ENCODE results near the gene PDE7B.
"Not testable (repeated sequence)": the region's sequence is repeated elsewhere in the genome, so short reads cannot be mapped to it uniquely, and the experiment has no call there.

Gene PDE7B

DNA sequence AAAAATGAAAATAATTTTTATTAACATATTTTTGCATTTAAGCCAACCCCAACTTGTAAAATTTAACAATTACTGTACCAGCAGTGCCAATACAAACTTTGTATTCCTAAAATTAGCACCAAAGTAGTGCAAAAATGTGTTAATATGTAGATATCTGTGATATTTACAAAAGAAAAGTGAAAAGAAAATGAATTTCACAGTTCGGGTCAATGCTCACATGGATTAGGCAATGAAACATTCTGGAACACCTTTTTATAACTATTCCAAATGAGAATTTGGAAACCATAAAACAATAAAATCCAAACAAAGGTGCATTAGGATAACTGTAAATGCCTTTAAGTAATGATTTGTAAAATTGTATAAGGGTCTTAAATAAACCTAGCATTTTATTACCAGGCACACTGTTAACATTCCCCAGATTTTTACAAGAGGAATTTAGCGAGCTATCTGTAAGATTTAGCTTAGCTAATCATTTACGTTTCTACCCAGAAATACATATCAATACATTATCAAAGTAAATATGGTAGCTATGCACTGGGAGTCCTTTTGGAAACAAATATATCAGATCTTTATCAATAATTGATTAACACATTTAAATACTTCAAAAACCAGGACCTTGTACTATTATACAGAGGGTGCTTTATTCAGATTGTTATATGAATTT is 286.4 kb downstream of the PDE7B start:
- in situ Hi-C loops (cut with HindIII; ENCODE audit: low sequenced_read_pairs): no loop called here

DNA sequence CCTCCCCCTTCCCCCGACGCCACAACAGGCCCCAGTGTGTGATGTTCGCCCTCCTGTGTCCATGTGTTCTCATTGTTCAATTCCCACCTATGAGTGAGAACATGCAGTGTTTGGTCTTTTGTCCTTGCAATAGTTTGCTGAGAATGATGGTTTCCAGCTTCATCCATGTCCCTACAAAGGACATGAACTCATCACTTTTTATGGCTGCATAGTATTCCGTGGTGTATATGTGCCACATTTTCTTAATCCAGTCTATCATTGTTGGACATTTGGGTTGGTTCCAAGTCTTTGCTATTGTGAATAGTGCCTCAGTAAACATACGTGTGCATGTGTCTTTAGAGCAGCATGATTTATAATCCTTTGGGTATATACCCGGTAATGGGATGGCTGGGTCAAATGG is 287.6 kb downstream of the PDE7B start:
- in situ Hi-C loops (cut with HindIII; ENCODE audit: low sequenced_read_pairs): not testable (repeated sequence)

DNA sequence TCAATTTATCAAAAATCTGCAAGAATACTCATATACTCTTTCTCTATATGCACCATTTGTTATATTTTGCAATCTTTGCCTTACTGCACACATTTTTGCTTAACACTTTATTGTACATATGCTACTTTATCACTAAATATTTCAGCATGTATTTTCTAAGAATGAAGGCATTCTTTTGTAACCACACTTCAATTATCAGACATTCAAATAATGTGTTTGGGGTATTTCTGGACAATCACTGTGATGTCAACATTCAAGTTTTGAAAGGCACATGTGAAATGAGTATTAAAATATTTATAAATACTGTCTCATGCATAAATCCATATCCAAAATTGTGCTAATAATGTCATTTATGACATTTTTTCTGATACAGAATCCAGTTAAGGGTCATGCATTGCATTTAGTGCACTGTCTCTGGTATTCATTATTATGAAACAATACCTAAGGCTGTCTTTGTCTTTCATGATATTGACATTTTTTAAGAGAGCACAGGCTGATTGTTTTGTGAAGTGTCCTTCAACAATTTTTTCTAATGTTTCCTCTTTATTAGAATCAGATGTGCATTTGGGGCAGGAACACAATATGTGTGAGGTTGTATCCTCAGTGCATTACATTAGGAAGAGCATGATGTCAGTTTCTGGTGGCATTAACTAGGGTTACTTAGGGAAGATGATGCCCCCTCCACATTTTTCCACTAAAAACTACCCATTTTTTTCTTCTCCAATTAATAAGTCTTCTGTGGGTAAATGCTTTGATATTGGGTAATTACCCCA is 292.9 kb downstream of the PDE7B start:
- in situ Hi-C loops (cut with HindIII; ENCODE audit: low sequenced_read_pairs): loop anchor here (5.0 kb wide), 1 partner anchor 82 kb away; no protein-coding TSS in a partner anchor

DNA sequence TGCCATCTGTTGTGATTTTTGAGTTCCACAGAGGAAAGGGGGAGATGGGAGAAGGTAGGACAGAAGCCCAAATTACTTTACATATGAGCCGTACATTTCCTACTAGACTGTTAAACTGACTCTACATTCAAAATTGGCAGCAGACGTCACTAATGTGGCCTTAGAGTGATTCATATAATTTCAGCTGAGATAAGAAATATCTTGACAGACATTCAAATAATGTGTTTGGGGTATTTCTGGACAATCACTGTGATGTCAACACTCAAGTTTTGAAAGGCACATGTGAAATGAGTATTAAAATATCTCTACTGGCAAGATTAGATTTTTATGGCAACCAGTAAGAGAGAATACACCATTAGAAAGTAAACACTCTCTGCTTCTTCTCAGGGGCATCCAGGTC is 294.6 kb downstream of the PDE7B start:
- in situ Hi-C loops (cut with HindIII; ENCODE audit: low sequenced_read_pairs): loop anchor here (5.0 kb wide), 1 partner anchor 84 kb away; no protein-coding TSS in a partner anchor

DNA sequence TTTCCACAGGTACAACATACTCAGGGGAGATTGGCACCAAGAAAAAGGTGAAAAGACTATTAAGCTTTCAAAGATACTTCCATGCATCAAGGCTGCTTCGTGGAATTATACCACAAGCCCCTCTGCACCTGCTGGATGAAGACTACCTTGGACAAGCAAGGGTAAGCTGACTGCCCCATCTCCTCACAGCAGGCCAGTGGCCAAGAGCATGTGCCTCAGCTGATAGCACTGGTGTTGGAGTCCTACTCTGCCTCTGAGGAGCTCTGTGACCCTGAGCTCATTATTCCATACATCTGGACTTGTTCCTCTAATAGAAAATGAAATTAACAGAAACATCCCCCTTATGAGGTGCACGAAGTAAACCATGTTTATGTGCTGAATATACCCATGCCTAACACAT is 295.8 kb downstream of the PDE7B start:
- in situ Hi-C loops (cut with HindIII; ENCODE audit: low sequenced_read_pairs): loop anchor here (5.0 kb wide), 1 partner anchor 85 kb away; no protein-coding TSS in a partner anchor

DNA sequence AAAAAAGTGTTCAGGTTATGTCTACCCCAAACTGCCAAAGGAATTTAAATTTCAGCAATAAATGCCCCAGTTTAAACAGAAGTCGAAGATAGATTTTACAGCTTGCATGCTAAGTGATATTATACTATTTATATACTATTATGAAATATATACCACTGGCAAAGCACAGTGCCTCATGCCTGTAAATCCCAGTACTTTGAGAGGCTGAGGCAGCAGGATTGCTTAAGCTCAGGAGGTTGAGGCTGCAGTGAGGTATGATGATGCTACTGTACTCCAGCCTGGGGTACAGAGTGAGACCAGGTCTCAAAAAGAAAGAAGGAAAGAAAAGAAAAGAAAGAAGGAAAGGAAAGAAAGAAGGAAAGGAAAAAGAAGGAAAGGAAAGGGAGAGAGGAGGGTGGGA is 296.6 kb downstream of the PDE7B start:
- in situ Hi-C loops (cut with HindIII; ENCODE audit: low sequenced_read_pairs): loop anchor here (5.0 kb wide), 1 partner anchor 86 kb away; no protein-coding TSS in a partner anchor

DNA sequence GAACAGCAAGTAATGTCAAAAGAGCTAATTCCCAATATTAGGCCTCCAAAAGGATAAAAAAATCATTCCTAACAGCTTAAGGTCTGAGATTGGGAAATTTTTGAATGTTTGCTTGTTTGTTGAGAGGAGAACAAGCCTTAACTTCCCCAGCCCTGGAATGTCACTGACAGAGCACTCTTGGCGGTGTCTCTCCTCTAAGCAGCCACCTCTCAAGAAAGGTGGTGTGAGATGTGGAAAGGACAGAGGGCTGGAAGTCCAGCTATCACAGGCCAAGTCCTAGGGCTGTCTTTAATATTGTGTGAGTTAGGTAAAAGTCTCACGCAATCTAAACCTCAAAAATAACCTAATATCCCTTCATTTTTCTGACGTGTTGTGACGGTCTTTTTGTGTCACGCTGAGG is 297.0 kb downstream of the PDE7B start:
- in situ Hi-C loops (cut with HindIII; ENCODE audit: low sequenced_read_pairs): loop anchor here (5.0 kb wide), 1 partner anchor 86 kb away; no protein-coding TSS in a partner anchor

DNA sequence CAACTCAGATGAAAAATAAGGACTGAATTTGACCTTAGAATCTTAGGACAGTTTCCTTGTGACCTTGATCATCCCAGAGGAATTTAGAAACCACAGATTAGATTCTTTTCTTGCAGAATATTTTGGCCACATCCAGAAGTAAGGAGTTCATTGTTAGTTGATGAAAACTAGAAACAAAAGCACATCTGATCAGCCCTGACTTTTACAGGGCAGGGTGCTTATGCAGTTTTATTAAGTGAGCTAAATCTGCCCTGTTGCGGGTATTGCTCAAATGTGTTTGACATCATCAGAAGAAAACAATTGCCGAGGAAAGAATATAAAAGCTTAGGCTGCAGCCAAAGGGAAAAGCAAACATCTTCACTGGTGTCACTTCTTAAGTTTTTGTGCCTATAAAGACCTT is 297.8 kb downstream of the PDE7B start:
- in situ Hi-C loops (cut with HindIII; ENCODE audit: low sequenced_read_pairs): loop anchor here (5.0 kb wide), 1 partner anchor 87 kb away; no protein-coding TSS in a partner anchor

DNA sequence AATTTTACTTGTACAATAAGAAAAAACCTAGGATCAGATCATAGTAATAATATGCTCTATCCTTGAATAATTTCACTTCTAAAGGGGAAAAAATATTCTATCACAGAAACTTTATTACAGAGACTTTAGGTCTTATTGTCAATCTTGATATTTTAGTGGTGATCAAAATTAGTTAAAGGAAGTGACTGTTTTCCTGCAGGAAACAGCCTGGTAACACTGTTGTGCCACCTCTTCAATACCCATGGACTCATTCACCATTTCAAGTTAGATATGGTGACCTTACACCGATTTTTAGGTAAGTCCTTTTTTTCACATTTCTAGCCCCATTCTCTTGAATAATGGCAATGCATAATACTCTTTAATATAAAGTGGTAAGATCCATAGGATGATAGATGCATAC is 299.5 kb downstream of the PDE7B start:
- in situ Hi-C loops (cut with HindIII; ENCODE audit: low sequenced_read_pairs): no loop called here

DNA sequence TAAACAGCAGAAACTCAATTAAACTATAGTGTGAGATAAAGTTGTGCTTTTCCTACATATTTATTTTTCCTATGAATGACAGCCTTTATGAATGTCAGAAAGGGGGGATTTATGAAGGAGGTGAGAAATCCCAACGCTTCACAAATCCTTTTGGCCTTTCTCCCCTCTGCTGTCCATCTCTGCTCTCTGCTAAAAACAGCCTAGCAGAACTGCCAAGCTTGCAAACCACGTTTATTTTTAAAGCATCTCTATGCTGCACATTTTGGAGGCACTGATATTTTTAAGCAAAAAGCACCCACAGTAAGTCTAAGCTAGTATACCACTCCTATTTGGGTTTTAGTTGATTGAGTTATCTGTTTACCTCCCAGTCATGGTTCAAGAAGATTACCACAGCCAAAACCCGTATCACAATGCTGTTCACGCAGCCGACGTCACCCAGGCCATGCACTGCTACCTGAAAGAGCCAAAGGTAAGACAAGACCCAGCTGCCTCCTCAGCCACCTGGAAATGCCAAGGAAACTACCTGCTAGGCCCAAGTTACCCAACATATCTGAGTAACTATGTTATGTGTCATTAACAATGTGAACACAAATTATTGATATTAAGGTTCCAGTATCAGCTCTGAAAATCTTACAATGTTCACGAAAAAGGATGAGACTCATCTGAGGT is 302.3 kb downstream of the PDE7B start:
- in situ Hi-C loops (cut with HindIII; ENCODE audit: low sequenced_read_pairs): no loop called here

DNA sequence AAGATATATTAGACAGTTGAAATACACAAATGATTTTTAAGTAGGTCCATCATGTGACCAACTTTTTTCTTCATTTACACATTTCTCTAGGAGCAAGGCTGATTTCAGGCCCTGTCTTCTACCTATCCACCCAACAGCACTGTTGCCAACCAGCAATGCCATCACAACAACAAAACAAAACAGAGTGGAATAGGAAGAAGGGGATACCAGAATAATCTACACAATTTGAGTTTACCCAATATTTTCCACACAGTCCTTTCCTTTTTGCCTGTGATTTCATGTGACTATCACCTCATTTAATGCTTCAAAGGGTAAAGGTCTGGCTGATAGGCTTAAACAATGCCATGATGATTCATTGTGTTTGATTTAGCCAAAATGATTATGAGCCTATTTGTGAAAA is 303.7 kb downstream of the PDE7B start:
- in situ Hi-C loops (cut with HindIII; ENCODE audit: low sequenced_read_pairs): no loop called here

DNA sequence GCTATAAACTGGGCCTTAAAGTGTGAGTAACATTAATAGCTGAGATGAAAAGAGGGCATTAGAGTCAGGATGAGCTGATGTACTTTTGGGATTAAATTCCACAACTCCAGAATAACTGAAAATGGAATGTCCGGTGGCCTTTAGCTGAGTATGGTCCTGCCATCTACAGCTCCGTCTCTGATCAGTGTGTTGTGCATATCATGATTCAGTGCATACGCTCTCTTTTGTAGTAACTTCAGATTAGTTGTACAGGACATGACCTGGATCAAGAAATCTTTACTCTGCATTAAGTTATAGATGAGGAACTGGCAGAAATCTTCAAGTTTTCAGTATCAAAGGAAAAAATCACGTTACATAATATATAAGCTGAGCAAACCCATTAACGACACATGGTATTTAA is 306.2 kb downstream of the PDE7B start:
- in situ Hi-C loops (cut with HindIII; ENCODE audit: low sequenced_read_pairs): no loop called here

DNA sequence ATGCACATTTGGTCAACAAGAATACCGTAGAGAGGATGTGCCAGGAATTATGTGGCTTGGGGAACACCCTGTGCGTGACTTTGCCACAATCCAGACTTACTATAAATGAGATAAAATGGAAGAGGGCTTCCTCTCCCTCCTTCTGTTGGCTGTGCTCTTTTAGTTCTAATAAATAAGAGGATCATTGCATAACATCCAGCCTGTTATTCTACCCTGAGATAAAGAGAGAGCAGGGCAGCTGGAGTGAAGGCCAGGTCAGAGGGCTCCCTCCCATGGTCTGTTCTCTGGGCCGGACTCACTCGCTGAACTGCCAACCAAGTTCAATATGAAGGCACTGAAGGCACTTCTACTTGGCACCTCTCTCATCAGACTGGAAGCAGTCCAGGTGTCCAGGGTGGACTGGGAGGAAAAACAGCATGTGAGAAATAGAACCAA is 306.9 kb downstream of the PDE7B start:
- in situ Hi-C loops (cut with HindIII; ENCODE audit: low sequenced_read_pairs): no loop called here

DNA sequence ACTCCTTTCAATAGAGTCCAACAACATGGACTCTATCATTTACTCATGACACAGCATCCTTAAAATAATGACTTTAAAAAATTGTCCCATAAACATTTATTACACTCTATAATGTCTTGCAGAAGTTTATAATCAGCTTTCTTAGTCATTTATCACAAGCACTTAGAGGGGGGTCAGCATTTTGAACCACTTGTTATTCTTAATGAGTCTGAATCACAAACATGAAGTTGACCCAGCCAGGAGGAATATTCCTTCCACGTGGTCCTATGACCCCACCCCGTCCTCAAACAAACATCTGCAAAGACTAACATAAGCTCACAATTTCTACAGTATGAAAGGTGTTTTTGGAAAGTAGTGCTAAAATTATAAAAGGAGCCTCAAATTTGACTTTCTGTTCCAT is 307.5 kb downstream of the PDE7B start:
- in situ Hi-C loops (cut with HindIII; ENCODE audit: low sequenced_read_pairs): no loop called here

DNA sequence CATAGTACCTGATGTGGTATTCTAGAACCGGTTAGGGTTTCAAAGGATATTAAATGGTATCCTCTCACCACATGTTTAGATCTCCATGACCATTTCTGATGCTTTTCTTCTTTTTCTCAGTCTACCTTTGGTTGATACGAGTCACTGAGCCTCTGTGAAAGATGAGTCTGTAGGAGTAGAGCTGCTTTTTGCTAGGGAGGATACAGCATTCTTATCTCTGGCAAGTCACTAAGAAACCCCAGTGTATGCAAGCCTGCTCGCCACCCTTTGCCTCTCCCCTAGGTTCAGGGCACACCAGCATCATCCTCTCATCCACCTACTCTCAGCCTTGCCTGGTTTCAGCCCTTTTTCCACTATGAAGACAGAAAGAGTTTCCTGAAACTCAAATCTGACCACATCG is 308.7 kb downstream of the PDE7B start:
- in situ Hi-C loops (cut with HindIII; ENCODE audit: low sequenced_read_pairs): no loop called here

DNA sequence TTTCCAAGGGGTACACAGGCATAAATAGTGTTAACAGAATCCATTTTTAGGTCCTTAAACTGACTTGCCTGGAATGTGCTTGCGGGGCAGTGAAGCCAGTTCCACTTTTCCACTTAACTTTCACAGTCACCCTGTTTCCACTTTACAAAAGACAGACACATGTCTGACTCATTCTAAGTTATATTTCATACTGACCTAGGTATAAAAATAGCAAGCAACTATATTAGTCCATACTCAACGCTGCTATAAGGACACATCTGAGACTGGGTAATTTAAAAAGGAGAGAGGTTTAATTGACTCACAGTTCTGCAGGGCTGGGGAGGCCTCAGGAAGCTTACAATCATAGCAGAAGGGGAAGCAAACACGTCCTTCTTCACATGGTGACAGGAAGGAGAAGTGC is 310.4 kb downstream of the PDE7B start:
- in situ Hi-C loops (cut with HindIII; ENCODE audit: low sequenced_read_pairs): no loop called here

DNA sequence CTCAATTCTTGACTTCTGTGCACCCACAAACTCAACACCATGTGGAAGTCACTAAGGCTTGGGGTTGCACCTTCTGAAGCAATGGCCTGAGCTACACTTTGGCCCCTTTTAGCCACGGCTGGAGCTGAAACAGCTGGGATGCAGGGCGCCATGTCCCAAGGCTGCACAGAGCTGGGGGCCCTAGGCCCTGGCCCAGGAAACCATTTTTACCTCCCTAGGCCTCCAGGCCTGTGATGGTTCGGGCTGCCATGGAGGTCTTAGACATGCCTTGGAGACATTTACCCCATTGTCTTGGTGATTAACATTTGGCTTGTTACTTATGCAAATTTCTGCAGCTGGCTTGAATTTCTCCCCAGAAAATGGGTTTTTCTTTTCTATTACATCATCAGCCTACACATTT is 311.8 kb downstream of the PDE7B start:
- in situ Hi-C loops (cut with HindIII; ENCODE audit: low sequenced_read_pairs): no loop called here

DNA sequence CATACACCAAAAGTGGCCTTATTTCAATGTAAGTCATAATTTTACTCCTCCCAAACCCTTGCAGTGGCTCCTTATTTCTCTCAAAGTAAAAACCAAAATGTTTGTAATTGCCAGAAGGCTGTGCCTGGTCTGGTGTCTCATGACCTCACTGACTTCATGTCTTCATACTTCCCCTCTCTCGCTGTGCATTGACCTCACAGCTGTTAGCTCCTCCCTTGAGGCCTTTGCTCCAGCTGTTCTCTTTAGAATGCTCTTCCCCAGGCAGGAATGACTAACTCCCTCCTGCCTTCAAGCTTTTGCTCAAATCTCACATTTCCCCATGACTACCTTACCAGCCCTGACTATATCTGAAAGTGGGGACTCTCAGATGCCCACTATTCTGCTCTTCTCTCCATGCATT is 315.3 kb downstream of the PDE7B start:
- in situ Hi-C loops (cut with HindIII; ENCODE audit: low sequenced_read_pairs): no loop called here

DNA sequence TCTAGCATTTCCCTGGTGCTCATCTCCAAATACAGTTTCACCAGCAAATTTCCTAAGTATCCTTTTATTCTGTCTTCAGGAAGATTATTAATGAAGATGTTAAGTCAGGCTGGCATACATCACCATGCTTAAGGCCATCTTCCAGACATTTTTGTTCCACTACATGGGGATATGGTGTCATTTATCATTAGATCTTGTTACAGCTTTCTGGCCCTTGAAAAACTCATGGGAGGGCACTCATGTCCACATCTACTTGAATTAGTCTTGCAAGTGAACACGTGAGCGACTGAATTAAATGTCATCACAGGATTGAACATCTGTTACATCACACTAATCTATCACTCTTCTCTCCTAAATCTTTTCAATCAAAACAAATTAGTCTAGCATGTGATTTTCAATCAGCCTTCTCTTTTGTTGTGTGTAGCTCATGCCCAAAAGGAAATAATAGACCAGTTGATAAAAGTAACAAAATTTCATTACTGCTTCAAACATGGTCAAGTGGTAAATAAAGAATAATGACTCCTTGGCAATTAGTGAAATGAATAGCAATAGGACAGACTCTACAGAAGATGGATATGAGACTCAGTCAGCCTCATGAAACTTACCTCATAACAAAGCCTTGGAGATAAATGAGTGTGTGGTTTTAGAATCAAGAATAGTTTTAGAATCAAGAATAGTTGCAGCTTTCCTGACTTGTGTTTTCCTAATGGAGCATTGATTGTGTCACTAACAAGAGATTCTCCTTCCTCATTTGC is 318.1 kb downstream of the PDE7B start:
- in situ Hi-C loops (cut with HindIII; ENCODE audit: low sequenced_read_pairs): no loop called here

DNA sequence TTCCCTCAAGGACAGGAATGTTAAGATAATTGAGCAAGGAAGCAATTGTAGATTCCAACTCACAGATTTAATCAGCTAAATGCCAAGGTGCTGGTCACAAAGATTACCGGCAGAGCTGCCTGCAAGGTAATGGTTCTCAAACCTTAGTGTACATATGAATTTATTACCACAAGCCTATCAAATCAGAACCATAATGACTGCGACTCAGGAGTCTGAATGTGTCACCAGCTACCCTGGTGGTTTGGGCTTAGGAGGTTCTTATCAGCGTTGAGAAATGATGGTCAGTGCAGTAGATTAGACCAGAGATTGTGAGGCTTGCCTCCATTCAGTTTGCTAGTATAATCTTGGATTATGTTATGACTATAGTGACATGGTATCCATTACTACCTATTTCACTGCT is 319.7 kb downstream of the PDE7B start:
- in situ Hi-C loops (cut with HindIII; ENCODE audit: low sequenced_read_pairs): no loop called here
